ENCODE results near the gene TNK2. TPM values are rescaled to one million over a fixed set of nuclear protein-coding genes. Genes with fewer than 3 reads are reported as not detected.
"Not testable (repeated sequence)": the region's sequence is repeated elsewhere in the genome, so short reads cannot be mapped to it uniquely, and the experiment has no call there.

The TNK2 gene
- total RNA-seq, 2 experiments from 2014 or later, result 43.6 to 92.1 TPM

DNA sequence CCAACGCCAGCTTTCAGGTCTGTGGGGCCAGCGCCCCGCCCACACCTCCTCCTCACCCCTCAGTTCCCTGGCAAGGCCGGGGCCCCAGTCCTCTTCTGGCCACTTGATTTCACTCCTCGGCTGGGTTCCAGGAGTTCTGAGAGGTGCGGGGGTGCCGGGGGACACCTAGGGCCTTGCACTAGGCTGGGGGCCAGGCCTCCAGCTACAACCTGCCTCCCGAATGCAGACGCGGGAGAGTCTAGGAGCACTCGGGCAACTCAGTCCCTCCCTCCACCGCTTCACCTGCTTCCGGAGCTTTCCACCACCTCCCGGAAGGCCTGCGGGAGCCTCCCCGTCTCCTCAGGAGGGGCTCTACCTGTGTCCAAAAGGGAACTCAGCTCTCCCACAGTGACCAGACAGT is 35.6 kb downstream of the TNK2 start:
- no TSS peak for BruUV-seq (replicated peaks)
- H4K20me1 ChIP-seq (ENCODE audit: insufficient read depth, low read length), result no peaks in the 10 kb centered on the region
- no peaks in the 10 kb centered on the region for H3K9me3 ChIP-seq (ENCODE audit: low read length)
- no peaks in the 10 kb centered on the region for H3K4me1 ChIP-seq (ENCODE audit: insufficient read depth, low read length, poor library complexity, severe bottlenecking)
- H3K27ac ChIP-seq (ENCODE audit: low read depth, low read length, poor library complexity, severe bottlenecking), result no peak overlapping the region
- H2AFZ ChIP-seq (ENCODE audit: low read length), result no peak overlapping the region
- ChIA-PET CTCF (ENCODE audit: unreplicated experiment) (no interaction called here), POLR2A (interaction anchor here (0.6 kb wide), 1 partner anchor 17 kb away, joined by 4 read pairs; no protein-coding TSS in a partner anchor)
- H3K36me3 ChIP-seq (ENCODE audit: insufficient read depth, low read length), result peaks cover 16% of the 10 kb centered on the region
- no peak overlapping the region for H3K4me3 ChIP-seq (ENCODE audit: low read depth, low read length, poor library complexity, severe bottlenecking)
- TF ChIP-seq EZH2phosphoT487 (IDR thresholded peaks at IDR 0.05; ENCODE audit: borderline replicate concordance, low read depth, low read length), result no peak
- TF ChIP-seq, protein P1, sequence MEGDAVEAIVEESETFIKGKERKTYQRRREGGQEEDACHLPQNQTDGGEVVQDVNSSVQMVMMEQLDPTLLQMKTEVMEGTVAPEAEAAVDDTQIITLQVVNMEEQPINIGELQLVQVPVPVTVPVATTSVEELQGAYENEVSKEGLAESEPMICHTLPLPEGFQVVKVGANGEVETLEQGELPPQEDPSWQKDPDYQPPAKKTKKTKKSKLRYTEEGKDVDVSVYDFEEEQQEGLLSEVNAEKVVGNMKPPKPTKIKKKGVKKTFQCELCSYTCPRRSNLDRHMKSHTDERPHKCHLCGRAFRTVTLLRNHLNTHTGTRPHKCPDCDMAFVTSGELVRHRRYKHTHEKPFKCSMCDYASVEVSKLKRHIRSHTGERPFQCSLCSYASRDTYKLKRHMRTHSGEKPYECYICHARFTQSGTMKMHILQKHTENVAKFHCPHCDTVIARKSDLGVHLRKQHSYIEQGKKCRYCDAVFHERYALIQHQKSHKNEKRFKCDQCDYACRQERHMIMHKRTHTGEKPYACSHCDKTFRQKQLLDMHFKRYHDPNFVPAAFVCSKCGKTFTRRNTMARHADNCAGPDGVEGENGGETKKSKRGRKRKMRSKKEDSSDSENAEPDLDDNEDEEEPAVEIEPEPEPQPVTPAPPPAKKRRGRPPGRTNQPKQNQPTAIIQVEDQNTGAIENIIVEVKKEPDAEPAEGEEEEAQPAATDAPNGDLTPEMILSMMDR (conservative IDR thresholded peaks at IDR 0.05; ENCODE audit: low read length), result no peak
- H3K79me2 ChIP-seq (ENCODE audit: insufficient read depth, low read depth, low read length), result no peaks in the 10 kb centered on the region
- H3K4me2 ChIP-seq (ENCODE audit: low read length), result no peak overlapping the region
- no peaks in the 10 kb centered on the region for H3K9me2 ChIP-seq (ENCODE audit: insufficient read depth, low read length)
- no peak for DNase-seq (ENCODE audit: low spot score)
- intact Hi-C loops (cut with micrococcal nuclease; ENCODE audit: unreplicated experiment), result no loop called here

DNA sequence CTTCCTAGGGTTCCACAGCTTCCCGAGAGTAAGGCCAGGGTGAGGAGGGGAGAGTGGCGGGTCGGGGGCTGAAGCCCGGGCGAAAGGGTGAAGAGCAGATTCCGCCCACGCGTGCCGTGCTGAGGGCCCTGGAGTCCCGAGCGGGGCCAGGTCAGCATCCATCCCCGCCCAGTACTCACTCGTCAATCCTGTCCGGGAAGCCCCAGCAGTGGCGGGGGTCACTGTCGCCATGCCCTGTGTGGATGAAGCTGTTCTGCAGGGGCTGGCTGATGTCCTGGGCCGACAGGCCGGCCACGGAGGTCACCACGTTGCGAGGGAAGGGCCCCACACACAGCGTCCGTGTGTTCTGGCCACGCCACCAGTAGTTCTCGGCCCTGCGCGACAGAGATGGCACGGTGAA is 36.3 kb downstream of the TNK2 start:
- no peak overlapping the region for H3K4me2 ChIP-seq (ENCODE audit: low read length)
- no peak overlapping the region for H2AFZ ChIP-seq (ENCODE audit: low read length)
- H3K79me2 ChIP-seq (ENCODE audit: insufficient read depth, low read depth, low read length), result no peaks in the 10 kb centered on the region
- no peaks in the 10 kb centered on the region for H3K9me3 ChIP-seq (ENCODE audit: low read length)
- BruUV-seq (replicated peaks), result no TSS peak
- H3K4me3 ChIP-seq (ENCODE audit: low read depth, low read length, poor library complexity, severe bottlenecking), result no peak overlapping the region
- H3K36me3 ChIP-seq (ENCODE audit: insufficient read depth, low read length), result peaks cover 10% of the 10 kb centered on the region; the same call in 1 of the 2 replicates
- ChIA-PET CTCF (ENCODE audit: unreplicated experiment) (no interaction called here), POLR2A (no interaction called here)
- TF ChIP-seq, protein P1 (conservative IDR thresholded peaks at IDR 0.05; ENCODE audit: low read length), result no peak
- TF ChIP-seq EZH2phosphoT487 (IDR thresholded peaks at IDR 0.05; ENCODE audit: borderline replicate concordance, low read depth, low read length), result no peak
- intact Hi-C loops (cut with micrococcal nuclease; ENCODE audit: unreplicated experiment), result no loop called here
- no peak for DNase-seq (ENCODE audit: low spot score)
- no peak overlapping the region for H3K27ac ChIP-seq (ENCODE audit: low read depth, low read length, poor library complexity, severe bottlenecking)
- H3K4me1 ChIP-seq (ENCODE audit: insufficient read depth, low read length, poor library complexity, severe bottlenecking), result no peaks in the 10 kb centered on the region
- no peaks in the 10 kb centered on the region for H4K20me1 ChIP-seq (ENCODE audit: insufficient read depth, low read length)
- no peaks in the 10 kb centered on the region for H3K9me2 ChIP-seq (ENCODE audit: insufficient read depth, low read length)

DNA sequence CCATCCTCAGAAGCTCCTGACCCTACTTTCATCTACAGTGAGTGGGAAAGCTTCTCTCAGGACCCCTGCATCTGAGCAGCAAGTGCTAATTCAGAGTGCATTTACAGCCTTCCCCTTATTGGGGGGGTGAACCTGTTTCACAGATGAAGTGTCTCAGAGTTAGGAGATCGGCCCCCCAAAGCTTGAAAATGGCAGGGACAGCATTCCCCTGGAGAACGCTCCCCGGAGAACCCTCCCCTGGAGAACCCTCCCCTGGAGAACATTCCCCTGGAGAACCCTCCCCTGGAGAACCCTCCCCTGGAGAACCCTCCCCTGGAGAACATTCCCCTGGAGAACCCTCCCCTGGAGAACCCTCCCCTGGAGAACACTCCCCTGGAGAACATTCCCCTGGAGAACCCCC is 36.7 kb downstream of the TNK2 start:
- H3K36me3 ChIP-seq (ENCODE audit: insufficient read depth, low read length); intact Hi-C loops (cut with micrococcal nuclease; ENCODE audit: unreplicated experiment); DNase-seq (ENCODE audit: low spot score): not testable (repeated sequence)

More for the DNA sequence above, 36.7 kb downstream of the TNK2 start:
- H3K9me2 ChIP-seq (ENCODE audit: insufficient read depth, low read length); BruUV-seq (replicated peaks); H3K4me1 ChIP-seq (ENCODE audit: insufficient read depth, low read length, poor library complexity, severe bottlenecking); H3K79me2 ChIP-seq (ENCODE audit: insufficient read depth, low read depth, low read length); H3K9me3 ChIP-seq (ENCODE audit: low read length); H4K20me1 ChIP-seq (ENCODE audit: insufficient read depth, low read length); H3K4me2 ChIP-seq (ENCODE audit: low read length); POLR2A ChIA-PET; CTCF ChIA-PET (ENCODE audit: unreplicated experiment); H3K27ac ChIP-seq (ENCODE audit: low read depth, low read length, poor library complexity, severe bottlenecking); H3K4me3 ChIP-seq (ENCODE audit: low read depth, low read length, poor library complexity, severe bottlenecking); H2AFZ ChIP-seq (ENCODE audit: low read length): not testable (repeated sequence)

All from OCI-LY7 (cell line).